Central memory CD8-positive, alpha-beta T cell (primary cell): ENCODE data around the gene FNDC10.
A peak's percentile ranks its signal among the peaks of the same experiment; 100 is the strongest.

ENCODE experiments used
- ATAC-seq: fragments of 150-1000 bp; cut with Tn5 transposase; replicated peaks from 2 replicates; pipeline ENCODE4 v1.10.0; 2022; ENCODE audit warnings: mild to moderate bottlenecking, moderate FRiP score, moderate number of reproducible peaks; ENCODE audit not compliant: poor library complexity, severe bottlenecking; ENCODE audit errors: extremely low read depth
- DNase-seq, 2 donors: peaks; one replicate each; pipeline ENCODE4 v3.0.0; 2021; ENCODE audit warnings: low spot score in 2 of 2
- H3K27ac Mint-ChIP-seq: one replicate; pipeline ENCODE4 v1.8.0; 2022; ENCODE audit warnings: low read depth, mild to moderate bottlenecking, moderate library complexity, mixed read lengths
- H3K27me3 Mint-ChIP-seq: one replicate; pipeline ENCODE4 v1.8.0; 2022; ENCODE audit warnings: mixed read lengths
- H3K36me3 Mint-ChIP-seq: one replicate; pipeline ENCODE4 v1.8.0; 2022; ENCODE audit warnings: mild to moderate bottlenecking, moderate library complexity, mixed read lengths; ENCODE audit not compliant: insufficient read depth
- H3K4me1 Mint-ChIP-seq: one replicate; pipeline ENCODE4 v1.8.0; 2022; ENCODE audit warnings: mixed read lengths
- H3K4me3 Mint-ChIP-seq: one replicate; pipeline ENCODE4 v1.8.0; 2022; ENCODE audit warnings: mild to moderate bottlenecking, moderate library complexity, mixed read lengths
- H3K9me3 Mint-ChIP-seq: one replicate; pipeline ENCODE4 v1.8.0; 2022; ENCODE audit warnings: mixed read lengths

FNDC10 gene

GRCh38 chr1:1616838-1617237 lies 16.9 kb upstream of the FNDC10 start:
- Mint-ChIP-seq H3K4me1 (peaks cover 22% of the 10 kb centered on the region), H3K27me3 (no peaks in the 10 kb centered on the region), H3K4me3 (peak overlapping the region; percentile 68), H3K27ac (peak overlapping the region; percentile 6), H3K36me3 (peaks cover 25% of the 10 kb centered on the region), H3K9me3 (no peaks in the 10 kb centered on the region)
- no peak for DNase-seq
- ATAC-seq = no peak

- no peak overlapping the region for H3K27ac Mint-ChIP-seq
- ATAC-seq (no peak), DNase-seq (no peak)
- no peaks in the 10 kb centered on the region for H3K9me3 Mint-ChIP-seq
- H3K4me3 Mint-ChIP-seq = peak overlapping the region; percentile 68
- H3K36me3 Mint-ChIP-seq = peaks cover 25% of the 10 kb centered on the region
- peaks cover 22% of the 10 kb centered on the region for H3K4me1 Mint-ChIP-seq
- H3K27me3 Mint-ChIP-seq = no peaks in the 10 kb centered on the region
Observed at GRCh38 chr1:1616045-1616790, 16.3 kb upstream of the FNDC10 start.

- no peaks in the 10 kb centered on the region for H3K9me3 Mint-ChIP-seq
- H3K27ac Mint-ChIP-seq = peak within 1 kb of the TSS; percentile 99
- DNase-seq (peak; percentile 97 to 98), ATAC-seq (peak; percentile 87)
- H3K4me1 Mint-ChIP-seq = peaks cover 22% of the 10 kb centered on the region
- peaks cover 26% of the 10 kb centered on the region for H3K36me3 Mint-ChIP-seq
- H3K4me3 Mint-ChIP-seq = peak within 1 kb of the TSS; percentile 94
- no peaks in the 10 kb centered on the region for H3K27me3 Mint-ChIP-seq
Observed at GRCh38 chr1:1615256-1616044, 15.5 kb upstream of the FNDC10 start, which contains the start of gene MIB2. MIB2 (plus strand) TSS chr1:1615500; CDS start chr1:1623453, 7,953 bp downstream.

GRCh38 chr1:1614954-1615255 lies 15.0 kb upstream of the FNDC10 start:
- no peaks in the 10 kb centered on the region for H3K27me3 Mint-ChIP-seq
- peak overlapping the region; percentile 99 for H3K27ac Mint-ChIP-seq
- DNase-seq = no peak
- H3K4me1 Mint-ChIP-seq = peaks cover 22% of the 10 kb centered on the region
- H3K4me3 Mint-ChIP-seq = peak overlapping the region; percentile 94
- H3K9me3 Mint-ChIP-seq = no peaks in the 10 kb centered on the region
- peaks cover 26% of the 10 kb centered on the region for H3K36me3 Mint-ChIP-seq
- ATAC-seq = peak; percentile 0

GRCh38 chr1:1614204-1614953 lies 14.4 kb upstream of the FNDC10 start:
- H3K27me3 Mint-ChIP-seq = no peaks in the 10 kb centered on the region
- peaks cover 26% of the 10 kb centered on the region for H3K36me3 Mint-ChIP-seq
- DNase-seq = peak in 1 of 2 donors; percentile 48
- H3K27ac Mint-ChIP-seq = peak overlapping the region; percentile 99
- H3K9me3 Mint-ChIP-seq = no peaks in the 10 kb centered on the region
- H3K4me3 Mint-ChIP-seq = peak overlapping the region; percentile 94
- H3K4me1 Mint-ChIP-seq = peaks cover 22% of the 10 kb centered on the region
- peak; percentile 20 for ATAC-seq

GRCh38 chr1:1613509-1614082 lies 13.7 kb upstream of the FNDC10 start:
- no peaks in the 10 kb centered on the region for H3K9me3 Mint-ChIP-seq
- DNase-seq (no peak), ATAC-seq (no peak)
- peaks cover 22% of the 10 kb centered on the region for H3K4me1 Mint-ChIP-seq
- peak overlapping the region; percentile 94 for H3K4me3 Mint-ChIP-seq
- no peaks in the 10 kb centered on the region for H3K27me3 Mint-ChIP-seq
- peak overlapping the region; percentile 99 for H3K27ac Mint-ChIP-seq
- H3K36me3 Mint-ChIP-seq = peaks cover 26% of the 10 kb centered on the region

GRCh38 chr1:1612104-1612400 lies 12.1 kb upstream of the FNDC10 start:
- peaks cover 21% of the 10 kb centered on the region for H3K36me3 Mint-ChIP-seq
- peaks cover 24% of the 10 kb centered on the region for H3K4me1 Mint-ChIP-seq
- H3K9me3 Mint-ChIP-seq = no peaks in the 10 kb centered on the region
- H3K4me3 Mint-ChIP-seq = no peak overlapping the region
- H3K27ac Mint-ChIP-seq = no peak overlapping the region
- H3K27me3 Mint-ChIP-seq = no peaks in the 10 kb centered on the region
- no peak for ATAC-seq
- DNase-seq = no peak

GRCh38 chr1:1610796-1611195 lies 10.9 kb upstream of the FNDC10 start:
- no peak overlapping the region for H3K27ac Mint-ChIP-seq
- no peak overlapping the region for H3K4me3 Mint-ChIP-seq
- peaks cover 23% of the 10 kb centered on the region for H3K4me1 Mint-ChIP-seq
- DNase-seq = no peak
- ATAC-seq = no peak
- peaks cover 20% of the 10 kb centered on the region for H3K36me3 Mint-ChIP-seq
- H3K9me3 Mint-ChIP-seq = no peaks in the 10 kb centered on the region
- no peaks in the 10 kb centered on the region for H3K27me3 Mint-ChIP-seq

- Mint-ChIP-seq H3K9me3 (no peaks in the 10 kb centered on the region), H3K27ac (no peak overlapping the region), H3K4me3 (no peak overlapping the region), H3K4me1 (peaks cover 21% of the 10 kb centered on the region), H3K36me3 (peaks cover 14% of the 10 kb centered on the region), H3K27me3 (no peaks in the 10 kb centered on the region)
- no peak for DNase-seq
- no peak for ATAC-seq
Observed at GRCh38 chr1:1609822-1610485, 10.0 kb upstream of the FNDC10 start.

- no peak for ATAC-seq
- peaks cover 5% of the 10 kb centered on the region for H3K4me1 Mint-ChIP-seq
- peaks cover 6% of the 10 kb centered on the region for H3K36me3 Mint-ChIP-seq
- H3K27me3 Mint-ChIP-seq = no peaks in the 10 kb centered on the region
- H3K27ac Mint-ChIP-seq = no peak overlapping the region
- H3K9me3 Mint-ChIP-seq = no peaks in the 10 kb centered on the region
- H3K4me3 Mint-ChIP-seq = no peak overlapping the region
- DNase-seq = no peak
Observed at GRCh38 chr1:1606232-1606631, 6.3 kb upstream of the FNDC10 start.

GRCh38 chr1:1605724-1606123 lies 5.8 kb upstream of the FNDC10 start:
- no peaks in the 10 kb centered on the region for H3K9me3 Mint-ChIP-seq
- peaks cover 5% of the 10 kb centered on the region for H3K4me1 Mint-ChIP-seq
- no peak overlapping the region for H3K27ac Mint-ChIP-seq
- ATAC-seq (no peak), DNase-seq (no peak)
- no peaks in the 10 kb centered on the region for H3K27me3 Mint-ChIP-seq
- H3K4me3 Mint-ChIP-seq = no peak overlapping the region
- peaks cover 4% of the 10 kb centered on the region for H3K36me3 Mint-ChIP-seq

GRCh38 chr1:1605034-1605591 lies 5.2 kb upstream of the FNDC10 start:
- no peaks in the 10 kb centered on the region for H3K9me3 Mint-ChIP-seq
- no peaks in the 10 kb centered on the region for H3K27me3 Mint-ChIP-seq
- H3K27ac Mint-ChIP-seq = no peak overlapping the region
- no peak for DNase-seq
- no peak overlapping the region for H3K4me3 Mint-ChIP-seq
- no peak for ATAC-seq
- peaks cover 5% of the 10 kb centered on the region for H3K4me1 Mint-ChIP-seq
- H3K36me3 Mint-ChIP-seq = peaks cover 4% of the 10 kb centered on the region
